OCI-LY1 (cell line): ENCODE data around the gene CEP63.
"Not testable (repeated sequence)": the region's sequence is repeated elsewhere in the genome, so short reads cannot be mapped to it uniquely, and the experiment has no call there.

ENCODE experiments used
- H2AFZ ChIP-seq: fragments of 200-600 bp; sonication (generic), shearing (Covaris generic); 2 replicates; pipeline ENCODE4 v1.6.0; 2014; ENCODE audit warnings: antibody characterized with exemption, mild to moderate bottlenecking, low read length
- H3F3A ChIP-seq: fragments of 200-600 bp; sonication (generic), shearing (Covaris generic); 2 replicates; pipeline ENCODE4 v1.6.0; 2014; ENCODE audit warnings: mild to moderate bottlenecking, antibody characterized with exemption, low read length, moderate library complexity; ENCODE audit not compliant: insufficient read depth
- H3K27ac ChIP-seq: fragments of 200-600 bp; sonication (generic); 2 replicates; pipeline ENCODE4 v1.5.1; 2014; ENCODE audit warnings: low read length, mixed run types, mild to moderate bottlenecking, low read depth; ENCODE audit not compliant: poor library complexity, severe bottlenecking
- H3K27me3 ChIP-seq: fragments of 200-600 bp; sonication (generic); 2 replicates; pipeline ENCODE4 v1.6.0; 2014; ENCODE audit warnings: antibody characterized with exemption, mild to moderate bottlenecking, low read length, moderate library complexity; ENCODE audit not compliant: insufficient read depth
- H3K36me3 ChIP-seq: fragments of 200-600 bp; sonication (generic); 2 replicates; pipeline ENCODE4 v1.6.1; 2014; ENCODE audit warnings: mild to moderate bottlenecking, antibody characterized with exemption, low read length, moderate library complexity, mixed read lengths; ENCODE audit not compliant: insufficient read depth
- H3K4me1 ChIP-seq: fragments of 200-600 bp; sonication (generic); 2 replicates; pipeline ENCODE4 v1.5.1; 2014; ENCODE audit warnings: mild to moderate bottlenecking, low read length, moderate library complexity; ENCODE audit not compliant: insufficient read depth, severe bottlenecking
- H3K4me2 ChIP-seq: fragments of 200-600 bp; sonication (generic), shearing (Covaris generic); 2 replicates; pipeline ENCODE4 v1.6.1; 2014; ENCODE audit warnings: low read length
- H3K4me3 ChIP-seq: fragments of 200-600 bp; sonication (generic); 2 replicates; pipeline ENCODE4 v1.5.1; 2014; ENCODE audit warnings: low read length, low read depth, mild to moderate bottlenecking, mixed read lengths; ENCODE audit not compliant: poor library complexity, severe bottlenecking
- H3K79me2 ChIP-seq: fragments of 200-600 bp; shearing (Covaris generic); 2 replicates; pipeline ENCODE4 v1.6.1; 2016; ENCODE audit warnings: mixed run types, low read length, mixed read lengths; ENCODE audit not compliant: insufficient read depth
- H3K9ac ChIP-seq: fragments of 200-600 bp; sonication (generic), shearing (Covaris generic); 2 replicates; pipeline ENCODE4 v1.6.1; 2014; ENCODE audit warnings: mild to moderate bottlenecking, low read length, mixed read lengths
- H3K9me2 ChIP-seq: fragments of 200-600 bp; sonication (generic), shearing (Covaris generic); 2 replicates; pipeline ENCODE4 v1.6.1; 2014; ENCODE audit warnings: low read depth, mild to moderate bottlenecking, low read length, mixed read lengths
- H3K9me3 ChIP-seq: fragments of 200-600 bp; shearing (Covaris generic); 2 replicates; pipeline ENCODE4 v1.6.1; 2014; ENCODE audit warnings: low read length, mixed read lengths
- H4K20me1 ChIP-seq: fragments of 200-600 bp; sonication (generic), shearing (Covaris generic); 2 replicates; pipeline ENCODE4 v1.6.0; 2016; ENCODE audit warnings: mild to moderate bottlenecking, low read length; ENCODE audit not compliant: insufficient read depth
- CTCF ChIP-seq: fragments of 200-600 bp; sonication (generic), shearing (Covaris generic); IDR thresholded peaks from 2 replicates; pipeline ENCODE4 v1.5.1; 2017; ENCODE audit warnings: mild to moderate bottlenecking, antibody characterized with exemption, low read length, moderate library complexity, mixed read lengths
- EZH2 ChIP-seq: fragments of 200-600 bp; sonication (generic), shearing (Covaris generic); IDR thresholded peaks from 2 replicates; pipeline ENCODE4 v1.8.0; 2017; ENCODE audit warnings: borderline replicate concordance, mixed run types, mild to moderate bottlenecking, antibody characterized with exemption, low read length, moderate library complexity, mixed read lengths

Gene CEP63

GRCh38 chr3:134590766-134591165 is 104.9 kb downstream of the CEP63 start:
- Histone ChIP-seq H3K36me3 (no peaks in the 10 kb centered on the region), H3K9me3 (no peaks in the 10 kb centered on the region), H3K79me2 (no peaks in the 10 kb centered on the region), H3K4me3 (no peak overlapping the region), H3K4me1 (no peaks in the 10 kb centered on the region), H4K20me1 (no peaks in the 10 kb centered on the region), H3K27me3 (no peaks in the 10 kb centered on the region), H3F3A (no peaks in the 10 kb centered on the region), H3K9ac (no peak overlapping the region), H2AFZ (no peak overlapping the region), H3K27ac (no peak overlapping the region), H3K4me2 (no peak overlapping the region), H3K9me2 (0 out of 2 replicates have a peak, but pooled peaks cover 3% of the 10 kb centered on the region)
- no peak for TF ChIP-seq EZH2
- TF ChIP-seq CTCF: no peak

- H3K9ac ChIP-seq: no peak overlapping the region
- no peak overlapping the region for H3K4me3 ChIP-seq
- H3F3A ChIP-seq: no peaks in the 10 kb centered on the region
- H3K4me2 ChIP-seq: no peak overlapping the region
- H3K79me2 ChIP-seq: no peaks in the 10 kb centered on the region
- H3K9me3 ChIP-seq: no peaks in the 10 kb centered on the region
- H3K27me3 ChIP-seq: no peaks in the 10 kb centered on the region; the same call in 1 of the 2 replicates
- no peaks in the 10 kb centered on the region for H3K36me3 ChIP-seq
- TF ChIP-seq EZH2: no peak
- no peak overlapping the region for H3K27ac ChIP-seq
- no peak overlapping the region for H2AFZ ChIP-seq
- H4K20me1 ChIP-seq: no peaks in the 10 kb centered on the region
- no peaks in the 10 kb centered on the region for H3K4me1 ChIP-seq
- 0 out of 2 replicates have a peak, but pooled peaks cover 3% of the 10 kb centered on the region for H3K9me2 ChIP-seq
These were observed 106.9 kb downstream of the CEP63 start for GRCh38 chr3:134592806-134593205.

GRCh38 chr3:134594331-134594741 is 108.5 kb downstream of the CEP63 start:
- Histone ChIP-seq H3F3A (no peaks in the 10 kb centered on the region), H3K9me3 (no peaks in the 10 kb centered on the region), H3K9me2 (no peaks in the 10 kb centered on the region), H3K4me1 (no peaks in the 10 kb centered on the region), H3K4me3 (no peak overlapping the region), H3K36me3 (no peaks in the 10 kb centered on the region), H3K79me2 (no peaks in the 10 kb centered on the region), H4K20me1 (no peaks in the 10 kb centered on the region), H3K9ac (no peak overlapping the region), H3K27me3 (peaks cover 5% of the 10 kb centered on the region; the same call in 1 of the 2 replicates), H3K4me2 (no peak overlapping the region), H3K27ac (no peak overlapping the region), H2AFZ (no peak overlapping the region)
- TF ChIP-seq CTCF: no peak
- no peak for TF ChIP-seq EZH2

- H3F3A ChIP-seq, H3K9me2 ChIP-seq, H3K4me1 ChIP-seq, H3K4me2 ChIP-seq, H3K9me3 ChIP-seq, H3K79me2 ChIP-seq, H3K27me3 ChIP-seq, H3K4me3 ChIP-seq, H3K27ac ChIP-seq, H3K36me3 ChIP-seq, H4K20me1 ChIP-seq, H2AFZ ChIP-seq, H3K9ac ChIP-seq: not testable (repeated sequence)
These were observed 109.1 kb downstream of the CEP63 start for GRCh38 chr3:134594986-134595385.
